GM18519 (cell line): ENCODE results near the gene FASN.
"Not testable (repeated sequence)": the region's sequence is repeated elsewhere in the genome, so short reads cannot be mapped to it uniquely, and the experiment has no call there.

Source experiments
- ATAC-seq: cut with Tn5 transposase; IDR thresholded peaks from one replicate; pipeline ENCODE4 v1.9.1; 2021; ENCODE audit warnings: mild to moderate bottlenecking, moderate library complexity; ENCODE audit not compliant: unreplicated experiment, low FRiP score

The FASN gene

DNA sequence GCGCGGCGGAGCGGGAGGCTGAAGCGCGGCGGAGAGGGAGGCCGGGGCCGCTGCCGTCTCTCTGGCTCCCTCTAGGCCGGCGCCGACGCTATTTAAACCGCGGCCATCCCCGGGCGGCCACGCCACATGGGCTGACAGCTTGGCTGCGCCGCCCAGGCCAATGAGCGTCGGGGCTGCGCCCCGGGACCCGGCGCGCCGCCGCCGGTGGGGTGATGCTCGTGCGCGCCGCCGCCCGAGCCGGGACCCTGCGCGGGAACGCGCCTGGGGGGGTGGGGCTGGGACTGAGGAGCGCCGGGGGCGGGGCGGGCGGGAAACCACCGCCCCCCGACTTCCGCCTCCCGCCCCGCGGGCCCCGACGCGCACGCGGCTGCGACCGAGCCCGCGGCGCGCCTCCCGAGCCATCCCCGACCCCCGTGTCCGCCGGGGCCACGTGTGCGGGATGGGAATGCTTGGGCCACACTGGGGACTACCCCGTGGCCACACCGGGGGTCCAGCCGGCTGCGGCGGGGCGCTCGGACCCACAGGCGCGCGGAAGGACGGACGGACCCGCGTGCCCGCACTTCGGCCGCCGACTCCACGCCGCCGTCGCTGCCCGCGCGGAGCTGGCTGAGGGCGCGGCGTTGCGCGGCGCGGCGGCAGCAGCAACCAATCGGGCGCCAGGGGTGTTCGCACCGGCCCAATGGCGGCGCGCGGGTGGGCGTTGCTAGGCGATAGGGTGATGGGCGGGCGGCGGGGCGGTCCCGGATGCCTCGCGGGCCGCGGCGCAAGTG lies at the start of gene FASN:
FASN (minus strand) TSS at position 68 of the 770 bp plus-strand sequence. CDS start 1,791 bp downstream, outside the sequence.
- peak; percentile 54 for ATAC-seq

- no peak for ATAC-seq
These were observed 48.9 kb upstream of the FASN start for GRCh38 chr17:82146663-82147654.

- ATAC-seq, result no peak
These were observed 47.6 kb upstream of the FASN start for GRCh38 chr17:82145550-82146155.

- no peak for ATAC-seq
These were observed 45.3 kb upstream of the FASN start for GRCh38 chr17:82143333-82143732.

DNA sequence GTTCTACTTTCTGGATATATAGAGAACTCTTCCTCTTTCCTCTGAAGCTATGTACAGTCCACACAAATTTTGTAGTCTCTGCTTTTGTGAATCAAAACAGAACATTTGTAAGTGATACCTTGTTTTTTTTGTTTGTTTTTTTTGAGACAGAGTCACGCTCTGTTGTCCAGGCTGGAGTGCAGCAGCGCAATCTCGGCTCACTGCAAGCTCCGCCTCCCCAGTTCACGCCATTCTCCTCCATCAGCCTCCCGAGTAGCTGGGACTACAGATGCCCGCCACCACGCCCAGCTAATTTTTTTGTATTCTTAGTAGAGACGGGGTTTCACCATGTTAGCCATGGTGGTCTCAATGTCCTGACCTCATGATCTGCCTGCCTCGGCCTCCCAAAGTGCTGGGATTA lies 41.9 kb upstream of the FASN start:
- ATAC-seq, result not testable (repeated sequence)

DNA sequence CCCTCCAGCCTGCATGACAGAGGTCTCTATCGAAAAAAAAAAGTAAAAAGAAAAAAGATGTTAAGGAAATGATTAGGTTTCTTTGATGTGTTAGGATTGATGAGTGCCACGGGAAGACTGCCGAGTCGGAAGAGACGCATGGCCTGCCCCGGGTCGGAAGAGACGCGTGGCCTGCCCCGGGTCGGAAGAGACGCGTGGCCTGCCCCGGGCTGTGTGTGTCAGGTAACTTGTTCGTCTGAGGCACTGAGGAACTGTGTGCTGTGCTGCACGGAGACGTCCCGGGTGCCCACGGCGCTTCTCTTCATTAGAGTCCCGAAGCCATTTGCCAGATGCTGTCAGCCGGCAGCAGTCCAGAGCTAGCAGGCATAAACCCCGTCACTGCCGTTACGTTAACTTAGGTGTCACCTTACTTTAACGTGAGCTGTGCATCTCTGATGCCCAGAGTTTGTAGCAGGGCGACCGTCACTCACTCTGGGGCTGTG lies 40.5 kb upstream of the FASN start:
- no peak for ATAC-seq

DNA sequence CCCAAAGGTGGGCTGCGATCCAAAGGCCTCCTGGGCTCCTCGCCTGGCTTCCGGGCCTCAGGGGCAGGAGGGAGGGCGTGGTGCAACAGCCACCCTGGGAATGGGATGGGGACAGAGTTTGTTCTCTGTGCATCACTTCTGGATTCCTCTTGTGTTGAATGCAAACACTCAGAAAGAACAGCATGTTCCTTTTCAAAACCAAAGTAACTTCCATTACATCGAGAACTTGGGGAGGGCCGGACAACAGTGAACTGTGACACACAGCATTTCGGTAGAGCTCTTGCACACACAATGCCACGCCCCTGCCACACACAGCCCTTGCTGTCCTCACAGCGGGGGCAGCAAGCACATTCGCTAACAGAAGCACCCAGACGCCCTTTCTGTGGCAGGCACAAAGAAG lies 36.1 kb upstream of the FASN start:
- ATAC-seq, result no peak

DNA sequence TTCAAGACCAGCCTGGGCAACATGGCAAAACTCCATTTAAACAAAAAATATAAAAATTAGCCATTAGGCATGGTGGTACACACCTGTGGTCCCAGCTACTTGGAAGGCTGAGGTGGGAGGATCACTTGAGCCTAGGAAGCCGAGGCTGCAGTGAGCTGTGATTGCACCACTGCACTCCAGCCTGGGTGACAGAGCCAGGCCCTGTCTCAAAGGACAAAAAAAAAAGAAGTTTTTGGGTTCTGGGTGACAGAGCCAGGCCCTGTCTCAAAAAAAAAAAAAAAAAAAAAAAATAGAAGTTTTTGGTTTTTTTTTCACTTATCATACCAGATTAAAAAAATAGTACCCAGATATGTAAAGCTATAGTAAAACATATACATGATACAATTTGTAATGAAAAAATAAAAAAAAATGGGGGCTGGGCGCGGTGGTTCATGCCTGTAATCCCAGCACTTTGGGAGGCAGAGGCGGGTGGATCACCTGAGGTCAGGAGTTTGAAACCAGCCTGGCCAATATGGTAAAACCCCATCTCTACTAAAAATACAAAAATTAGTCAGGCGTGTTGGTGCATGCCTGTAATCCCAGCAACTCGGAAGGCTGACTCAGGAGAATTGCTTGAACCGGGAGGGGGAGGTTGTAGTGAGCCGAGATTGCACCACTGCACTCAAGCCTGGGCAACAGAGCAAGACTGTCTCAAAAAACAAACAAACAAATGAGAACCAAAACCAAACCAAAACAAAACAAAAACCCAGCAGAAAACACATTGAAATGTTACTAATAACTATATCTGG lies 35.3 kb upstream of the FASN start:
- not testable (repeated sequence) for ATAC-seq

- no peak for ATAC-seq
These were observed 31.1 kb upstream of the FASN start for GRCh38 chr17:82129095-82129494.

- no peak for ATAC-seq
These were observed 30.3 kb upstream of the FASN start for GRCh38 chr17:82128287-82128686.

DNA sequence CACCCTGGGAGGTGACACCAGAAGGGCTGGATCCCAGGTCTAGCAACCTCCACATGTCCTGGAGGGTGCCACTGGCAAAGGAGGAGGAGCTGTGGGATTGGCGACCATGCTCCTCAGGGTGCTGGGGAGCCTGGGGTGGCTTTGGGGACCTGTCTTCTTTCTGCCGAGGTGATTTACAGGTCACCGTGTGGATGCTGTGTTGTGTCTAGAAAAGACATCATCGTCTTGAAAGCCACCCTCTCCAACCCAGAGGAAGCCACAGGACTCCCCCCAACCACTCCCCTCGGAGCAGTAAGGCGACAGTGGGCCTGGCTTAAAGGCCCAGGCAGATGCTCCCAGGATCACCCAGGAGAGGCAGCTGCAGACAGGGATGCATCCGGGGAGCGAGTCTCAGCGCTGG lies 29.7 kb upstream of the FASN start:
- no peak for ATAC-seq

DNA sequence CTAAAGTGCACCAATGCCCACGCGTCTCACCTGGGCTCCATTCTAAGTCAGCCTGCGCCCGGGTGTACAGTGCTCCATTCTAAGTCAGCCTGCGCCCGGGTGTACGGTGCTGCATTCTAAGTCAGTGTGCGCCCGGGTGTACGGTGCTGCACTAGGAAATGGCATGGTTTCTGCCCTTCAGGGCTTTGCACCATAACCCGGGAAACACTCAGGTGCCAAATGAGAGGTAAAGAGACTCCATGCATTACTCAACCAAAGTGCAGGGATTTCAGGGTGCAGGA lies 29.2 kb upstream of the FASN start:
- no peak for ATAC-seq

DNA sequence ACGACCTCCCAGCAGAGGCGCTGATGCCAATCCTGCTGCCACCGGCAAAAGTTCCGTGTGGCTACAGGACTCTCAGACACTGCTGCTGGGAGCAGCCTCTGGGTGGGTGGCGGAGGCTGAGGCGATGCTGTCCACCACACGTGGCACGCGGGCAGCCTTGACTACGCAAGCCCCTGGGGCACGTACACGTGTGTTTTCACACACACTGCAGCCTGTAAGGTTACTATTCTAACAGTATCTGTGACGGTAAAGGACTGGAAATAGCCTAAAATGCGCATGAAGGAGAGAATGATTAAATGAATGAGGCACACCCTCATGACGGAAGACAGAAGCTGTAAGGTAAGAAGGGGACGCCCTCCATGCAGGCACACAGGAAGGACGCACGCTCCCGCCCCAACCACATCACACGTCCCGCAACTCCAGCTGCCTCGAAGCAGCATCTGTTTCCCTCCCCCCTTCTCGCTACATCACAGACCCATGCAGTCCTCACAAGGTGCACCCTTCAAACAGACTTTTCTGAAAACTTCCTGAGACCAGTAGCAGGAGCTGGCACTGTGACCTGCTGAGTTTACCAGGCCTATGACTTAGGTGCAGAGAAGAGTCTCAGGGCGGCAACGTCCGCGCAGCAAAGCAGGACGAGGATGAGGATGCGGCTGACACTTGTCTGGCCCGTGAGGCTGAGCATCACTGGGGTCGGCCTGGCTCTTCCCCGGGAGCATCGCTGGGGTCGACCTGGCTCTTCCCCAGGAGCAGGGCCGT lies 28.7 kb upstream of the FASN start:
- no peak for ATAC-seq

DNA sequence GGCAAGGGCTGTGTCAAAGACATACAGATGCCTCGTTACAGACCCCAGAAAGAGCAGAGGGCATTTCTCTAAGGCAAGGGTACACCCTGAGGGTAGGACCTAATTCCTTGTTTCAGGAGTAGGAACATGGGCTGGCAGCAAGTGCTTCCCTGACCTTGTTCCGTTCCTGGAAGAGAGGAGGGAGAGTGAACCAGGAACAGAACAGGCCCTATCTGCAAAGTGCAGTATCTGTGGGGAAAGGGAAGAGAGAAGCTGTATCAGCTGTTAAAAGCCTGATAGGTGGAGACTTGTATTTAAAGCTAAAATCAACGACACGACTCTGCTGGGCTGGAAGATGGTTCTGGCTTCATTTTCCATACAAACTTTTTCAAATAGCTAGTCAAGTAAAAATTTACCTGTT lies 26.1 kb upstream of the FASN start:
- no peak for ATAC-seq

GRCh38 chr17:82121660-82122629 lies 23.9 kb upstream of the FASN start:
- ATAC-seq, result no peak

- ATAC-seq, result no peak
These were observed 23.2 kb upstream of the FASN start for GRCh38 chr17:82121246-82121645.

- ATAC-seq, result no peak
These were observed 22.1 kb upstream of the FASN start for GRCh38 chr17:82120148-82120547.

DNA sequence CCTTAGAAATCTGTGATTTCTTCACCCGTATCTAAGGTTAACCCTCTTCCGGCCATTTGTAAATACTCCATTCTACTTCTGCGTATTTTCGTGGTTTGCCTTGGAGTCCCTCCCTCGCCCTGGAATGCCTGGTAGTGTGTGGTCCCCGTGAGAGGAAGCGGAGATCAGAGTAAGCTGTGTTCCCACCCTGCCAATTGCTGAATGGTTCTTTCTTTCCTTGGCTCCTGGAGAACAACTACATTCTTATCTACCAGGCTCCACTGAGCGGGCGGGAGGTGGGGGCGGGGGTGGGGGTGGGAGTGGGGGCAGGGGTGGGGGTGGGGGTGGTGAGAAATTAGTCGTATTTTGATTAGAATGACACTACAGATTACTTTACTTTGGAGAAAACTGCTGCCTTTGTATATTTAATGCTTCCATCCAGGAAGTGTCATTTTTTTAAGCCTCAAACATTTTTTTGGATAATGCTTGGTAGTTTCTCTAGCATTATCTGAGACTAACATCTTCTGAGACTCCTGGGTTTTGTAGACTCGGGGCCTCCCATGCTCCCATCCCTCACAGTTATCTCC lies 20.9 kb upstream of the FASN start:
- ATAC-seq, result no peak
